HG02588 (cell line): ENCODE results near the gene NPPC.

Experiments
- ATAC-seq: cut with Tn5 transposase; IDR thresholded peaks from one replicate; pipeline ENCODE4 v1.9.1; 2021; ENCODE audit warnings: mild to moderate bottlenecking, moderate library complexity; ENCODE audit not compliant: unreplicated experiment

NPPC gene

GRCh38 chr2:231935815-231936214 lies 9.6 kb upstream of the NPPC start:
- ATAC-seq, result no peak

DNA sequence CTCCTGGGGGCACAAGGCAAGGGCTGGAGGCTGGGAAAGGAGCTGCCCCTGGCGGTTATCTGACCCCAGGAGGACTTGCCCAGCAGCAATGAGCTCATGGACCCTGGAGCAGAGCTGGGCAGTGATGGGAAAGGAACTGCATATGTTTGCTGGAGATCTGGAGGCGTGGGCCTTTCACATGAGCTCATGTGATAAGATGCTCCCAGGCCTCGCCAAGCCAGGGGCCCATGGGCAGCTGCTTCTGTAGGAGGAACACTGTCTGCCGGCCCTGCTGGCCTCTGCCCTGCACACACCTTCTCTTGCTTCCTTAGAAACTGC lies 9.0 kb upstream of the NPPC start:
- ATAC-seq, result no peak

- no peak for ATAC-seq
Measured at GRCh38 chr2:231934441-231935206, 8.4 kb upstream of the NPPC start.

- no peak for ATAC-seq
Measured at GRCh38 chr2:231933916-231934401, 7.8 kb upstream of the NPPC start.

- no peak for ATAC-seq
Measured at GRCh38 chr2:231932985-231933915, 7.1 kb upstream of the NPPC start.

- ATAC-seq, result no peak
Measured at GRCh38 chr2:231932711-231932970, 6.4 kb upstream of the NPPC start.

GRCh38 chr2:231931481-231931915 lies 5.3 kb upstream of the NPPC start:
- no peak for ATAC-seq

DNA sequence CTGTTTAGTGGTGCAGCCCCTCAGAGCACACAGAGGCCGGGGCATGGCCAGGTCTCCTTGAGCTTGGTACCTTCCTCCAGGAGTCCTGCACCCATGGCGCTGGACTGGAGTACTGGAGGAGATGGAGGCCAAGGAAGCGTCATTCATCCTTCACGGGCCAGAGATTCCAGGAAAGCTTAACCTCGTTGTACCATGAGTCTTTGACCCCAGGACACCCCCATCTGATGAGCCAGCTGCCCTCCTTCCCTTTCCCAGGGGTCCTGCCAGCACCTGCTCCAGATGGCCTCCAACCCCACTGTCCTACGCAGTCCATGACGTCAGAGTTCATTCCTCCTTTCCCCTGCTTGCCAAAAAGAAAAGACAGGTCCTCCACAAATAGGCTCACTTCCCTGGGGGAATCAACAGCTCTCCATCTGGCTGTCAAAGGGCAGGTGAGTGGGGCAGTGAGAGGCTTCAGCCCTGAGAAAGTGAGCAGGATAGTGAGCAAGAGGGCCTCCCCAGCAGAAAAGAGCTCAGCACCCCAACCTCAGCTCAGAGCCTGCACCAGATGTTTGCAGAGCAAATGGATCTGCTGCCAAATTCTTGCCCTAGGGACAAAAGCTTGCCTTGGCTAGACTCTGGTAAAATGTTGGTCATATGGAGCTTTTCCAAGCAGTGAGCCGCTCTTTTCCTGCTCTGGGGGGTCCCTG lies 4.5 kb upstream of the NPPC start:
- no peak for ATAC-seq

DNA sequence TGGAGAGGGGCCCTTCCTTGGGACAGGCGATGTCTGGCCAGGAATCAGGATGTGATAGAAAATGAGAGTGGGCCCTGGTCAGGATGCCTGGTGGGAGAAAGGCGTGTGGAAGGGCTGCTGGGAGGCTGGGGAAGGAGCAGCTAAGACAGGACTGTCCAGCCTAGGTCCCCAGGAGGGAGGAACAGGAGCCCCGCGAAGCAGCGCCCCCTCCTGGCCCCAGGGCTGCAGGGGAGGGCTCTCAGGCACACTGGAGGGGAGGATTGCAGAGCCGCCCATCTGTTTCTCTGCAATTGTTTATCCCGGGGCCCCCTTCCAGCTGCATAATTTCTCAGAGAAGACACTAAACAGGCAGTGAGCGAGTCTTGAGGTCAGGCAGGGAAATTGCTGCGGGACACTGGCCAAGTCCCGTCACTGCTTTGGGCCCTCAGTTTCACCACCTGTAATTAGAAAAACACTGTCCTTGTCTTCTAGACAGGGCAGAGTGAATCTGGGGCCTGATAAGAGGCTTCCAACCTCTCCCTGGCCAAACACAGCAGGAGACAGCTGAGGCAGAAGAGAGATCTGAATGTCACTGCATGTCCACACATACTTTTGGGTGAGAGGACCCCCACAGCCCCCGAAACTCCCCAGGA lies 3.9 kb upstream of the NPPC start:
- ATAC-seq, result no peak

DNA sequence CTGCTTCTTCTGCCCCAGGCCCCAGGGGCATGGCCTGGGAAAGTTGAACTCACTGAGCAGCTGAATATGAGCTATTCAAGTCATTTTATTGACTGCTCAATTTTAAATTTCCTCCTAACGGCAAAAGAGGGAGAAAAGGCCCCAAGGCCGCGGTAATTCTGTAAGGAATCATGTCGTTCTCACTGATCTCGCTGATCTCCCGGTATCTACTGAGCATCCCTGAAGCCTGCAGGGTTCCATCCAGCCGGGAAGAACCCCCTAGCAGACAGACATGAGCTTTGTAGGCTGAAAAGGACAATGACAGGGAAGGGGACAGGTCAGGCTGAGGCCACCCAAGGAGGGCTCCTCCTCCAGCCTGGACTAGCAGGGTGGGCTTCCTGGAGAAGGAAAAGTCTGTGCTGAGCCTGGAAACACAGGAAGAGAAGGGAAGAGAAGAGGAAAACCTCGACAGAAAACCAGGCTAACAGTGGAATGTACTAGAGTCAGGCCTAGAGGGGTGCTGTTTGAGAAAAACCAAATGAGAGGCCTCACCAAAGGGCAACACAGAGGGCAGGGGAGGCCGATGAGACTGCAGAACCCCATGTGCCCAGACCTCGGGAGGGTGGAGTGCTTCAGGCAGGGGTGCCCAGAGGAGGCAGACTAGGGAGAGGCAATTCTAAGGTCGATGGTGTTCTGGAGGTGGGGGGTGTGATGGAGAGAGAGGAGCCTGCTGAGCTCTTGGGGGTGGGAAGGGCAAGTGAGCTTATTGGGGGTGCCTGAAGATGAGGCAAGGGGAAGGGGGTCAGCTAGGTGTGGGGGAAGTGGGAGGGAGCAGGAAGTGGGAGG lies 2.9 kb upstream of the NPPC start:
- ATAC-seq, result no peak

GRCh38 chr2:231928481-231928880 lies 2.3 kb upstream of the NPPC start:
- no peak for ATAC-seq

GRCh38 chr2:231927566-231927890 lies 1.3 kb upstream of the NPPC start:
- no peak for ATAC-seq

DNA sequence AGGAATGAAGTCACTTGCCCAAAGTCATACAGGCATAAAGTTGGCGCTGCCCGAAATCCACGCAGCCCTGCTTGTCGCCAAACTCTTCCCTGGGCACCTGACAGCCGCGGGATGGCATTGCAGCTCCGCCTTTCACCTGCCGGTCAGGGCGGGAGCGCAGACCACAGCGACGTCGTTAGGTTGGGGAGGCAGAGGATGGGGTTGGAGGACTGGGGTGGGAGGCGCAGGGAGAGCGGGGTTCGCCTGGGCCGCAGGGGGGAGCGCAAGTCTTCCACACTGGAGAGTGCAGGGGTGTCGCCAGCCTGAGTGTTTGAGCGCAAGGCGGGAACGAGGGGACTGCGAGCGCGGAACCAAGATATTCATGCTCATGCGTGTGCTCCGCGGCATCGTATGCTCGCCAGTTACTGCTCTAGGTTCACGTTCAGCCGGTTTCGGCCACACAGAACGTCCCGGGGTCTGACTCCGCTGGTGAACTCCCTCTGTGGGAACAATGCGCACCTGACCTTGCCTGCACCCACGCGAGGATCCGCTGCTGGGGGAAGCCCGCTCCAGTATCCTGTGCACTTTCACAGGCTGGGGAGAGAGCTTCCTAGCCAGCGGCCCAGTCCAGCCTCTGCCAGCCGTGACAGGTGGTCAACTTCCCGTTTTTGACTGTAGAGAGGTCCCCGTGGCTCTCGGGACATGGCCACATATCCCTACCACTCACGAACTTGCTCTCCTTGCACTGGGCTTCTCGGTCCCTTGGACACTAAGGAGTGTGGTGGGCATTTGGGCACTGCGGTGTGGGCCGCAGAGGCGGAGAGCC lies 767 bp upstream of the NPPC start:
- ATAC-seq, result no peak

GRCh38 chr2:231925303-231926179 lies 655 bp downstream of the NPPC start:
- ATAC-seq, result no peak

DNA sequence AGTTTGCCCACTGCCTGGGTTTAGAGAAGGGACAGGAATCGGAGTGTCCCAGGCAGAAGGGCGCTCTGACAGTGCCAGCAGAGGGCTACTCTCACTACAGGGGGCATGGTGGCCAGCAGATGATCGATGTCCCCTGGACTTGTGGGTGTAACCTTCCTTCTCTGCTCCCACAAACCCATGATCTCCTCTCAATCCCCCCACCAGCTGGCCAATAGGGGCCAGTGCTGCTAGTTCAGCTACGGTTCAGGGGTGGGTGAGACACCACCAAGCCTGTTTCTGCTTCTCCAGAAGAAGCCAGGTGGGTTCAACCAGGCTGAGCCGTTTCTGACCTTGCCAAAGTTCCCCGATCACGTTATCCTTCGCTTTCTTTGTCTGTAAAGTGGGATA lies 1.3 kb downstream of the NPPC start:
- no peak for ATAC-seq

DNA sequence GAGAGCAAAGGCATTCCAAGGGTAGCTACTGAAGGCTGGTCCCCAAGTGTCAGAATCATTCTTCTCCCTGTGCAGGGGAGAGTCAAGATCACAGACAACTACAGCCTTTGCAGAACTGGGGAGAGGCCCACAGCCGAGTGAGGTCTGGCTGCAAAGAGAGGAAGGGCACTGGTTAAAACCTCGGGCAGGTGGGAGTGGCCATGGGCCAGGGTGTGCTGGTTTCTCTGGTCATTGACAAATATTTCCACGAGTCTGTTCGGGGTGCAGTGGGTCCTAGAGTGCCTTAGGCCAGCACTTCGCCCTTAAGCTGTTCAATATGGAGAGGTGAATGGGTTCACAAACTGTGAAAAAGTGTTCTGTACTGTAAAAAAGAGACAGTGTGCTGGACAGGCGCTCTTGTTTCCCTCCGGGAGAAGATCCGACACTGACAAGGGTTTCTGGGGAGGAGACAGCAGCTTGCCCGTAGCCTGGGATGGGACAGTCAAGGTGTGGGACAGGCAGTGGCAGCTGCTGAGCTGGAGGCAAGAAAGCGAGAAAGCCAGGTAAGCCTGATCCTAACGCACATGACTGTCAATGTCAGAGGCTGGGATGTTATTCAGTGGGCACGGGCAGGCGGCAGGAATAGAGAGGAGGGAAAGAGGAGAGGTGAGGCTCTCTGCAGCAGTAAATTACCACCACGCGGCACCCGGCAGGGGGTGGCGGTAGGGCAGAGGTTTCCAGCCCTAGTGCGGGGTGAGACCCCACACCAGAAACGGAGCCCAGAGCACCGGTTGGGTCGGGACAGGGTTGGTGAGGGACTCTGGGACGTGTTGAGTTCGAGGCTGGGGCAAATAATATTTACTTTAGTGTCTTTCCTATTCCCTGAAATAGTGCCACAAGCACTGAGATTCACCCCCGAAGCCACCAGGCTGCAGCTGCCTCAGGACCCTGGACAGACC lies 2.0 kb downstream of the NPPC start:
- ATAC-seq, result no peak

GRCh38 chr2:231923010-231923344 lies 3.2 kb downstream of the NPPC start:
- no peak for ATAC-seq
